Dendritic cell treated with granulocyte-macrophage colony-stimulating factor and Interleukin-4, amounts not matched to agents 40 ng/mL and 50 ng/mL, for 4 days (primary cell): Measurements from ENCODE around the gene POU2AF1.
"Not testable (repeated sequence)": the region's sequence is repeated elsewhere in the genome, so short reads cannot be mapped to it uniquely, and the experiment has no call there.

Source experiments
- H3K27ac Mint-ChIP-seq: one replicate; pipeline ENCODE4 v1.8.0; 2022; ENCODE audit warnings: mild to moderate bottlenecking, mixed read lengths
- H3K27me3 Mint-ChIP-seq: one replicate; pipeline ENCODE4 v1.8.0; 2022; ENCODE audit warnings: mild to moderate bottlenecking, mixed read lengths
- H3K36me3 Mint-ChIP-seq: one replicate; pipeline ENCODE4 v1.8.0; 2022; ENCODE audit warnings: low read depth, mixed read lengths
- H3K4me1 Mint-ChIP-seq: one replicate; pipeline ENCODE4 v1.8.0; 2022; ENCODE audit warnings: low read depth, mixed read lengths
- H3K4me3 Mint-ChIP-seq: one replicate; pipeline ENCODE4 v1.8.0; 2022; ENCODE audit warnings: mild to moderate bottlenecking, moderate library complexity, mixed read lengths
- H3K9me3 Mint-ChIP-seq: one replicate; pipeline ENCODE4 v1.8.0; 2022; ENCODE audit warnings: mixed read lengths
- intact Hi-C: fragments of 100-400 bp; cut with micrococcal nuclease; formaldehyde crosslinking; loops from one replicate; pipeline ENCODE4 v1.15.0; 2022

The POU2AF1 gene

DNA sequence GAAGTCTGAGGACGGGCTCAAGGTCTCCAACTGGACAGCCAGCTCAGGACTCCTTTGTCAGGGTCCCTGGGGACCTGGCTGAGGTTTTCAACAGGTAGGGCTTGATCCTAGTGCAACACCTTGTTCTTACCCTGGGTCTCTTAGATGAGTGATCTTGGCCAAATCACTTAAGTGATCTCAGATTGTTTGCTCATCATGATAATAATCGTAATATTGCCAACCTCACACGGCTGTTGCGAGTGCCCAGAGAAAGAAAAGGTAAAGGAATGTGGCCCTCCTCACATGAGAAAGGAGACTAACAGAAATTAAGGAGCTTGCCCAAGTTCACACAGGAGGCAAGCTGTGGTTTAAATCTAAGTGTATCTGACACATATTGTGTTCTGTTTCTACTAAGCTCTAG is 52.3 kb downstream of the POU2AF1 start:
- Mint-ChIP-seq H3K4me1 (no peaks in the 10 kb centered on the region), H3K27ac (no peak overlapping the region), H3K27me3 (peaks cover 3% of the 10 kb centered on the region), H3K36me3 (no peaks in the 10 kb centered on the region), H3K9me3 (no peaks in the 10 kb centered on the region), H3K4me3 (no peak overlapping the region)
- intact Hi-C loops = no loop called here

DNA sequence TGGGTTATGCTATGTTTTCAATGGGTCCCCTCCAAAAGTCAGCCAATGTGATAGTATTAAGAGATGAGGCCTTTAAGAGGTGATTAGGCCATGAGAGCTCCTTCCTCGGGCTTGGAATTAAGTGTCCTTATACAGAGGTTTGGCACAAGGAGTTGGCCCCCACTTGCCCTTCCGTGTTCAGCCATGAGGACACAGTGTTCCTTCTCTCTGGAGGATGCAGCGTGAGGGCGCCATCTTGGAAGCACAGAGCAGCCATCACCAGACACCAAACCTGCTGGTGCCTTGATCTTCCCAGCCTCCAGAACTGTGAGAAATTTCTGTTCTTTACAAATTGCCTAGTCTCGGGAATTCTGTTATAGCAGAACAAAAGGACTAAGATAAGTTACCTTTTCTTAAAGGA is 53.8 kb downstream of the POU2AF1 start:
- no peaks in the 10 kb centered on the region for H3K36me3 Mint-ChIP-seq
- peaks cover 3% of the 10 kb centered on the region for H3K27me3 Mint-ChIP-seq
- H3K4me3 Mint-ChIP-seq = no peak overlapping the region
- intact Hi-C loops = no loop called here
- no peaks in the 10 kb centered on the region for H3K4me1 Mint-ChIP-seq
- no peaks in the 10 kb centered on the region for H3K9me3 Mint-ChIP-seq
- H3K27ac Mint-ChIP-seq = no peak overlapping the region

DNA sequence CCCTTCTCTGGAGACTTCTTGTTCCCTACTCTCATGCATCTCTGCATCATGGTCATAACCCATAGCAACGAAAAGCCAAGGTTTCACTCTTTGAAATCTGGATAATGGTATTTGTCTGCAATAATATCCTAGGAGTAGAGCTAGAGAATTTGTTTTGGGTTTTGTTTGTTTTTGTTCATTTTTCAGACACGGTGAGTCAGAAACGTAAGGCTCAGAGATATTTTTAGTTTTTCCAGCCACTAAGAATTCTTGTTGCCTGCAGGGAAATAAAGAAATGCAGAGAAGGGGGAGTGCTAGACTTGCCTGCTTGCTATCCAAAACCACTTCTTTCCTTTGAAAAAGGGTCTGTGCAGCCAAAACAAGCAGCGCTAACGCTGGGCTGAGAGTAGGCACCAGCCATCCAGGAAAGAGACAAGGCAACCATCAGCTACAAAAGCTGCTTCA is 54.8 kb downstream of the POU2AF1 start:
- no peaks in the 10 kb centered on the region for H3K4me1 Mint-ChIP-seq
- no peak overlapping the region for H3K27ac Mint-ChIP-seq
- intact Hi-C loops = no loop called here
- H3K36me3 Mint-ChIP-seq = no peaks in the 10 kb centered on the region
- H3K4me3 Mint-ChIP-seq = no peak overlapping the region
- H3K27me3 Mint-ChIP-seq = peaks cover 3% of the 10 kb centered on the region
- H3K9me3 Mint-ChIP-seq = no peaks in the 10 kb centered on the region

DNA sequence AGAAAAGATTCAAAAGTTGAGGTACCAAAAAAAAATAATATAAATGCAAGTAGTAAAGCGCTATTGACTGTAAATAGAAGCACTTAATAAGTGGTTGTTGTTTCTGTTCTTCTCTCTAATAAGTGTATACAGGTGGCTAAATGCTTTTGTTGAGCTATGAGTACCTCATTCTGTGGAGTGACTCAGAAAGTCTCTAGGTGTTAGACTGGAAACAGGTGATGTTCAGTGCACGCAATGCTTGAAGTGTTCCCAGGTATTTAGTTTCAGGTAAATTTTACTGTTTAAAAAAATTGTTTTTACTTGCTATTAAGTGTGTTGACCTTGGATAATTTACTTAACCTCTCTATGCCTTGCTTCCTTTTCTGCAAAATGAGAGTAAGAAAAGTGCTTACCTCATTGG is 56.5 kb downstream of the POU2AF1 start:
- Mint-ChIP-seq H3K36me3 (no peaks in the 10 kb centered on the region), H3K4me3 (no peak overlapping the region), H3K27me3 (peaks cover 3% of the 10 kb centered on the region), H3K9me3 (no peaks in the 10 kb centered on the region), H3K4me1 (no peaks in the 10 kb centered on the region), H3K27ac (no peak overlapping the region)
- intact Hi-C loops = no loop called here

DNA sequence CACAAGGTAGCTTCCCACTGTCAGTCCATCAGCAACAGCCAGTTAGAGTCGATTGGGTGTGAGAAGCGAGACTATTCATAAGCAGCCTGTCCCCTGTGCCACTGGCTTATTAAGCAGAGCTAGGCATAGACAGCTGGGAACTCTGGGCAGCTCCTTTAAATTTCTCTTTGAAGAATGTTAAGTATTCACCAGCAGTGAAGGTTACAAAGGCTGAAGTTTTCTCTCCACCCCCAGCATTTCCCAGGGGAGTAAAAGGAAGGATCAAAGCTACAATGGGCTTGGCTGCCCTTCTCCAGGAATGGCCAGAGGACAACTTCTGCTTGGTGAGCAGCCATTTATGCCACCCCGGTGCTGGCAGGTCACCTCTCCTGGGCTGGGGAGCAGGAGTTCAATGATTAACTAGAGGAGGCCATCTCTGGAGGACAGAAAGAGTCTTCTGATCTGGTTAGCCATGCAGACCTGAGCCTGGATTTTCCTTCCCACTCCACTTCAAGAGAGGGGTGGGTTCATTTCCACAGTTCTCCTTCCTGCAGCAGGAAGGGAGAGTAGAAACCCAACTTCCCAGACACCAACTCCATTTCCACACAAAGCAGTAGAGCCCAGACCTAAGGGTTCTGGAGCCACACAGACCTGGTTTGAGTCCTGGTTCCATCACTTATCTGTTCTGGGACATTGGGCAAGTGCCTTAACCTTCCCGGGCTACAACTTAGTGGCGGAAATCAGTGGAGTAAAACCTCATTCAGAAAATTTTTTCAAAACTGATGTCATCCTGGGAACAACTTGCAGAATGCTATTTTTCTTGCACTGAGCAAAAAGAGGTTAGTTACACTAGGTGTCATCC is 58.1 kb downstream of the POU2AF1 start:
- Mint-ChIP-seq H3K4me3 (no peak overlapping the region), H3K36me3 (no peaks in the 10 kb centered on the region), H3K4me1 (no peaks in the 10 kb centered on the region), H3K27me3 (peaks cover 4% of the 10 kb centered on the region), H3K9me3 (no peaks in the 10 kb centered on the region), H3K27ac (no peak overlapping the region)
- intact Hi-C loops = no loop called here

DNA sequence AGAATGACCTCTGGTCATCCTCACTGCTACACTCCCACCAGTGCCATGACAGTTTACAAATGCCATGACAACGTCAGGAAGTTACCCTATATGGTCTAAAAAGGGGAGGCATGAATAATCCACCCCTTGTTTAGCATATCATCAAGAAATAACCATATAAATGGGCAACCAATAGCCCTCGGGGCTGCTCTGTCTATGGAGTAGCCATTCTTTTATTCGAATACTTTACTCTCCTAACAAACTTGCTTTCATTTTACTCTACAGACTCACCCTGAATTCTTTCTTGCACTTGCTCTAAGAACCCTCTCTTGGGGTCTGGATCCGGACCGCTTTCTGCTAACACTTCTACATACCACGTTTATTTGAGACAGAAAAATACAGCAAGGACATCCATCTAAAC is 58.9 kb downstream of the POU2AF1 start:
- H3K36me3 Mint-ChIP-seq, H3K27ac Mint-ChIP-seq, H3K27me3 Mint-ChIP-seq, H3K4me3 Mint-ChIP-seq, H3K4me1 Mint-ChIP-seq, intact Hi-C loops, H3K9me3 Mint-ChIP-seq: not testable (repeated sequence)

DNA sequence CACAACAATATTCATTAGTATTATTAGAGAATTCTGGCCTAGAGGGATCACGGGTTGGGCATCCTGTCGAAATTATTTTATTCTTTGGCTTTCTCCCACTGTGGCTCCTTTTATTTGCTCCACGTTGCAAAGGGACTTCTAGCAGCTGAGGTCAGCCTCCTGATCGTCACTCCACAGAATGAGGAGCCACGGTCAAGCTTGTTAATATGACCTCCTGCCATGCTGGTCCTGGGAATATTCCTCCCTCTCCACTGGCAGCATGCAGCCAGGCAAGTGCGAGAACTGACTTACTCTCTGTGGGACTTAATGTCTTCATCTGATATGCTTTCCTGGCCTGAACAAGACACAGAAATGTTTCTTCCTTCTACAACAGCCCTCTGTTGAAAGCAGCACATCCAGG is 59.8 kb downstream of the POU2AF1 start:
- no peak overlapping the region for H3K27ac Mint-ChIP-seq
- no peaks in the 10 kb centered on the region for H3K9me3 Mint-ChIP-seq
- H3K4me1 Mint-ChIP-seq = no peaks in the 10 kb centered on the region
- intact Hi-C loops = no loop called here
- H3K4me3 Mint-ChIP-seq = no peak overlapping the region
- H3K36me3 Mint-ChIP-seq = no peaks in the 10 kb centered on the region
- H3K27me3 Mint-ChIP-seq = peaks cover 2% of the 10 kb centered on the region

DNA sequence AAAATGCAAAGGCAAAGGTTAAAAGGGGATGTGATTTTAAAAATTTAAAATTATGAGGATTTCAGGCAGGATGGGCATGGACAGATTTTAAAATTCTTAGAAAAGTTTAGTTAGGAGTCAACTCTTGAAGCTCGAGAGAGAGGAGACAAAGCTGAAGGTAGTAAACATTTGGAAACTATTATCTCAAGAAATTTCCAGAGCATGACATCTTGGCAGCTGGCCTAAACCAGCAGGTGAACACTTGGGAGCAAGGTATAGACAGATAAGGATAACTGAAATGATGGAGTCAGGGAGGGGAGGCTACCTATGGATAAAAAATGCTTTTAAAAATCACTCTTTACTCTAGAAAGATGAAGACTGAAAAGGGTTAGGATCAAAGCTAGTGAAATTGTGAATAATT is 67.0 kb downstream of the POU2AF1 start:
- intact Hi-C loops = no loop called here
- no peak overlapping the region for H3K27ac Mint-ChIP-seq
- no peaks in the 10 kb centered on the region for H3K36me3 Mint-ChIP-seq
- no peak overlapping the region for H3K4me3 Mint-ChIP-seq
- peaks cover 5% of the 10 kb centered on the region for H3K27me3 Mint-ChIP-seq
- H3K9me3 Mint-ChIP-seq = no peaks in the 10 kb centered on the region
- H3K4me1 Mint-ChIP-seq = no peaks in the 10 kb centered on the region

DNA sequence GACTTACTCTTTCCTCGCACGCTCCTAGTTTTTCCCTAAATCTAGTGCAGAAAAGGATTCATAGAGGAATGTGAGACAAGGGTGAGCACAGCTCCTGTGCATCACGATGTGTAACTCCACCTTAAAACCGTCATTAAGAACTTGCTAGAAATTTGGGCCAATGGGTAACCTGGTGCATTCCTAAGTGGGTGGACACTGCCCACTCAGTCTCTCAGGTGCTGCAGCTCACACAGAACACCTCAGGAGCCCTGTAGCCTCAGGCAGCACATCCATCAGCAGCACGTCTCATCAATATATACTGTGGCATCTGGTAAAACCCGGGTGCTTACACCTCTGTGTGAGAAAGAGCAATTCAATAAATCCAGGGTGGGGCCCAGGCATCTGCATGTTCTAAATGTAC is 68.4 kb downstream of the POU2AF1 start:
- Mint-ChIP-seq H3K36me3 (no peaks in the 10 kb centered on the region), H3K9me3 (no peaks in the 10 kb centered on the region), H3K4me3 (no peak overlapping the region), H3K27me3 (peaks cover 9% of the 10 kb centered on the region), H3K27ac (no peak overlapping the region), H3K4me1 (no peaks in the 10 kb centered on the region)
- intact Hi-C loops = no loop called here

DNA sequence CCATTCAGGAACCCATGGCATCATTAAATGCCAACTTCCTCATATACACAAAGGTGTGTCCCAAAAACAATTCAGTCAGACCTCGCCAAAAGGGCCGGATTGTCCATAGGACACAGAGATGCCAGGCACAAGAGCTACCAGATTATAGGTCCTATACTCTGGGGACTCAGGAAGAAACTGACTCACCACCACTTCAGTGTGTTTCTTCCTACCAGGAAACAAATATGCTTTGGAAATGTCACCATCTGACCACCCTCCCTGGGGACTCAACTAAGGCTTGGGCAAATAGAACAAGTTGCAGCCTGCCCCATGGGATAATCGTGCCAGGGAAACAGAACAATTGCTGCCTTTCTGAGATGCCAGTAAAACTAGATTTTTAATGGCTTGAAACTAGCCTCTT is 69.0 kb downstream of the POU2AF1 start:
- peaks cover 9% of the 10 kb centered on the region for H3K27me3 Mint-ChIP-seq
- no peaks in the 10 kb centered on the region for H3K9me3 Mint-ChIP-seq
- intact Hi-C loops = no loop called here

DNA sequence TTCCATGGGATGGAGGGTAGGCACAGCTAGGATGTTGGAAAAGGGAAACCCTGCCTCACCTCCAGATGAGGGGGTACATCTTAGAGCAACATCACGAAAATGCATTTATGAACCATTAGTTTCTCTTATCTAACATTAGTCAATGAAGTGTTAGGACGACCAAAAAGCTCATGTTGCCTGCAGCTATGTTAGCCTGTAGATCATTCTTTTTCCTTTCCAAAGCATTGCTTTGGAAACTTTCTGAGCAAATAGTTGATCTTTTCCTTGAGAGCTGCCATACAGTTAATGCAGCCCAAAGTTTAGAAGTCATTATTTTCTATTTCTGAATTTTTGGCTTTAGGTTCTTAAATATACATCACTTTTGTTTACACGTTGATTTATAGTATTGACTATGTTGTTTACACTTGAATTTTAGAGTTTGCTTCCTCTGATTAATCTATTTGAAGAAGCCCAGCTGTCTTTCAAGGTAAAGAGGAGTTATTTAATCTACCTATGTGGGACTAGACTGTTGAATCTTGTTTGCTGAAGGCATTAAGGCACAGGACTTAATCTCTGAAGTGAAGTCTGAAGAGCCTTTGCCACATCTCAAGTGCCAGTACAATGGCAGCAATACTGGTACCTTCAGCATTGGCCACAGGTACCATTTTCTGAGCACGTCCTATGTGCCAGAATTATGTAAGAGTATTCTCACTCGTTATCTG is 69.7 kb downstream of the POU2AF1 start:
- H3K36me3 Mint-ChIP-seq = no peaks in the 10 kb centered on the region
- no peak overlapping the region for H3K4me3 Mint-ChIP-seq
- no peak overlapping the region for H3K27ac Mint-ChIP-seq
- no peaks in the 10 kb centered on the region for H3K4me1 Mint-ChIP-seq
- peaks cover 11% of the 10 kb centered on the region for H3K27me3 Mint-ChIP-seq
- H3K9me3 Mint-ChIP-seq = no peaks in the 10 kb centered on the region
- intact Hi-C loops = no loop called here

More for the DNA sequence above, 69.0 kb downstream of the POU2AF1 start:
- Mint-ChIP-seq H3K36me3 (no peaks in the 10 kb centered on the region), H3K4me1 (no peaks in the 10 kb centered on the region), H3K4me3 (no peak overlapping the region), H3K27ac (no peak overlapping the region)

DNA sequence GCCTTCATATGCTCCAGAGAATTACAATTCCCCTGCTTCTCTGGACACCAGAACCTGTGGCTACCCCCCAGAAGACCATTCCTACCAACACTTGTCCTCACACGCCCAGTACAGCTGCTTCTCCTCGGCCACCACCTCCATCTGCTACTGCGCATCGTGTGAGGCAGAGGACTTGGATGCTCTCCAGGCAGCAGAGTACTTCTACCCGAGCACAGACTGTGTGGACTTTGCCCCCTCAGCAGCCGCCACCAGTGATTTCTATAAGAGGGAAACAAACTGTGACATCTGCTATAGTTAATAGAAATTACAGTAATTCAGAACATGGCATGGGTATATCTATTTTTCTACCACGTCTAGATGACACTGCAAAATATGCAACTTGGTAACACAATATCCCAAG is 70.9 kb downstream of the POU2AF1 start:
- peaks cover 11% of the 10 kb centered on the region for H3K27me3 Mint-ChIP-seq
- H3K36me3 Mint-ChIP-seq = no peaks in the 10 kb centered on the region
- no peaks in the 10 kb centered on the region for H3K9me3 Mint-ChIP-seq
- H3K4me3 Mint-ChIP-seq = no peak overlapping the region
- intact Hi-C loops = no loop called here
- no peaks in the 10 kb centered on the region for H3K4me1 Mint-ChIP-seq
- no peak overlapping the region for H3K27ac Mint-ChIP-seq

DNA sequence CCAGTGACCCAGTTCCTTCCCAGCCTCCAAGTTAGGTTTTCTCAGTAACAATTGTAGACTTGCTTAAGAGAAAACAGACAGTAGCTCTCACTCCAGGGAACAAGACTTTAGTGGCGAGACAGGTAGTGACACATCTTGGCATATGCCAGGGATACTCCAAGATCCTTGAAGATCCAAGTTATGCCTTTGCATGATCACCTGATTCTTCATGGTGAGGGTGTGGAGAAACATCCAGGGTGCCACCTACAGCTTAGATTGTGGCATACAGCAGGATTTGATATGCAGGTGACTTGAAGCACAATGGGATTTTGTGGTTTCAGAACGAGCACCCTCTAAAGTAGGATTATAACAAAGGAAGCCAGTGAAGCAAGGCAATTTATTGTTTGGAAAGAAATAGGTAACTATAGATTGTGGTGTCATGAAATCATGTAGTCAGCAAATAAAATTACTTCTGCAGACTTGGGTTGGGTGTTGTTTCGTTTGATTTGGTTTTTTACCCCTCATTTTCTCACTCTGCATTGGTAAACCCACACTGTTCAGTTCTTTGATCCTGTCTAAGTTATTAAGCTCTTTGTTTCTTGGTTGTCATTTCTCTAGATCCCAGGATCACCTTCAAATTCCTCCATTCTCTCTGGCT is 71.5 kb downstream of the POU2AF1 start:
- Mint-ChIP-seq H3K4me1 (no peaks in the 10 kb centered on the region), H3K36me3 (no peaks in the 10 kb centered on the region), H3K9me3 (no peaks in the 10 kb centered on the region), H3K27me3 (peaks cover 11% of the 10 kb centered on the region), H3K4me3 (no peak overlapping the region), H3K27ac (no peak overlapping the region)
- intact Hi-C loops = no loop called here

DNA sequence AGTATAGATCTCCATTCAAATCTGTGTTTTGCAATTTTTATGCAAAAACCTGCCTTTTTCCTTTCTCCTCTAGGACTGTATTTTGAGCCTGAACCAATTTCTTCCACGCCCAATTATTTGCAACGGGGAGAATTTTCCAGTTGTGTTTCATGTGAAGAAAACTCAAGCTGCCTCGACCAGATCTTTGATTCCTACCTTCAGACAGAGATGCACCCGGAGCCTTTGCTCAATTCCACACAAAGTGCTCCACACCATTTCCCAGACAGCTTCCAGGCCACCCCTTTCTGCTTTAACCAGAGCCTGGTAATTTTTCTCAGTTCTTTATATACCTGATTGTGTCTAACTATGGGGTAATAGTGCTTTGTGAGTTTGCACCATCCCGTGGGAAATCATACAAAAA is 72.8 kb downstream of the POU2AF1 start:
- Mint-ChIP-seq H3K27me3 (peaks cover 14% of the 10 kb centered on the region), H3K9me3 (no peaks in the 10 kb centered on the region), H3K27ac (no peak overlapping the region), H3K4me3 (no peak overlapping the region), H3K36me3 (no peaks in the 10 kb centered on the region), H3K4me1 (no peaks in the 10 kb centered on the region)
- intact Hi-C loops = no loop called here
